ENCODE measurements around the gene MAFB.

GRCh38 chr20:40648210-40649072, 40.6 kb downstream of the MAFB start:
- TF ChIP-seq POLR2A (IDR thresholded peaks at IDR 0.05) (no peak), CTCF (IDR thresholded peaks at IDR 0.05) (no peak), POLR2AphosphoS5 (IDR thresholded peaks at IDR 0.05) (no peak), EP300 (IDR thresholded peaks at IDR 0.05) (no peak)
